ENCODE data around the gene CEP120.
"Not testable (repeated sequence)": the region's sequence is repeated elsewhere in the genome, so short reads cannot be mapped to it uniquely, and the experiment has no call there.

The CEP120 gene

DNA sequence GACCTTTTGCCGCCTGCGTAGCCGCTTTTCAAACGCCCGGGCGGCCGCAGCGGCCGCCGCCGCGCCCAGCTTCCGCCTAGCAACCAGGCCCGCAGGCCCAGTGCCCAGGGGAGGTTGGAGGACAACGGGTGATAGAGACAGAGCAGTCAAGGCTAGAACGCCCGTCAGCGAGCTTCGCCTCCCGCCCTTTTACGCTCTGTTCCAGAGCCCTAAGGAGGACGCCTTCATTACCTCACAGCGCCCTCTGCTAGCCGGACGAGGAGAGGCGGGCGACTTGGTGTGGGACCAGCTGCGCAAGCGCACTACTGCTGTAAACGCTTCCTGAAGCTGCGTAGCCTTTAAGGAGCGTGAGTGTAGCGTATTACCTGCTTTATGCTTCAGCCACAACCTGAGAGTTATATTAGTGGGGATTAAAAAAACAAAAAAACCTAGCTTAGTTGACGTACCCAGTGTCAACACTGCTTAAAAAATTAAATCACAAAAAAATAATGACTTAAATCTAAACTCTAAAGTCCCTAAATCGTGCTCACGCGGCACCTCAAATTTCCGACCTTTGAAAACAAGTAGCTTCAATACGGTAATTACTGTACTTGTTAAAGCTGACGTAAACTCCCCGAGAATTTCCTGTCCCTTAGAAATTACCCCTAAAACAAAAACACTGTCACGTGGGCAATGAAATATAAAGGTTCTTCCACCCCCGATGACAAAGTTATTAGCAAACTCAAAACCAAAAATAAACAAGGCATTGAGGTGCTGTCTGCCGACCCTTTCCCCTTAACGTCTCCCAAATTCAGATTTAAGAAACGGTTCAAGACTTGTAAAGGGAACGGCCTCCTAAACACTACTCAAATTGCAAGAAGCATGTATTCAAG lies at the start of gene CEP120:
CEP120 (minus strand) TSS at position 126 of the 872 bp plus-strand sequence. CDS start 405 bp downstream, outside the sequence.
- TF ChIP-seq, protein P1, sequence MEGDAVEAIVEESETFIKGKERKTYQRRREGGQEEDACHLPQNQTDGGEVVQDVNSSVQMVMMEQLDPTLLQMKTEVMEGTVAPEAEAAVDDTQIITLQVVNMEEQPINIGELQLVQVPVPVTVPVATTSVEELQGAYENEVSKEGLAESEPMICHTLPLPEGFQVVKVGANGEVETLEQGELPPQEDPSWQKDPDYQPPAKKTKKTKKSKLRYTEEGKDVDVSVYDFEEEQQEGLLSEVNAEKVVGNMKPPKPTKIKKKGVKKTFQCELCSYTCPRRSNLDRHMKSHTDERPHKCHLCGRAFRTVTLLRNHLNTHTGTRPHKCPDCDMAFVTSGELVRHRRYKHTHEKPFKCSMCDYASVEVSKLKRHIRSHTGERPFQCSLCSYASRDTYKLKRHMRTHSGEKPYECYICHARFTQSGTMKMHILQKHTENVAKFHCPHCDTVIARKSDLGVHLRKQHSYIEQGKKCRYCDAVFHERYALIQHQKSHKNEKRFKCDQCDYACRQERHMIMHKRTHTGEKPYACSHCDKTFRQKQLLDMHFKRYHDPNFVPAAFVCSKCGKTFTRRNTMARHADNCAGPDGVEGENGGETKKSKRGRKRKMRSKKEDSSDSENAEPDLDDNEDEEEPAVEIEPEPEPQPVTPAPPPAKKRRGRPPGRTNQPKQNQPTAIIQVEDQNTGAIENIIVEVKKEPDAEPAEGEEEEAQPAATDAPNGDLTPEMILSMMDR (conservative IDR thresholded peaks at IDR 0.05; ENCODE audit: control insufficient read depth, insufficient read depth, low read depth, low read length): peak; percentile 63
- peak; percentile 99 for DNase-seq (ENCODE audit: low read depth)
- H3K4me3 ChIP-seq (ENCODE audit: control insufficient read depth, low read depth, low read length): peak within 1 kb of the TSS; percentile 91

DNA sequence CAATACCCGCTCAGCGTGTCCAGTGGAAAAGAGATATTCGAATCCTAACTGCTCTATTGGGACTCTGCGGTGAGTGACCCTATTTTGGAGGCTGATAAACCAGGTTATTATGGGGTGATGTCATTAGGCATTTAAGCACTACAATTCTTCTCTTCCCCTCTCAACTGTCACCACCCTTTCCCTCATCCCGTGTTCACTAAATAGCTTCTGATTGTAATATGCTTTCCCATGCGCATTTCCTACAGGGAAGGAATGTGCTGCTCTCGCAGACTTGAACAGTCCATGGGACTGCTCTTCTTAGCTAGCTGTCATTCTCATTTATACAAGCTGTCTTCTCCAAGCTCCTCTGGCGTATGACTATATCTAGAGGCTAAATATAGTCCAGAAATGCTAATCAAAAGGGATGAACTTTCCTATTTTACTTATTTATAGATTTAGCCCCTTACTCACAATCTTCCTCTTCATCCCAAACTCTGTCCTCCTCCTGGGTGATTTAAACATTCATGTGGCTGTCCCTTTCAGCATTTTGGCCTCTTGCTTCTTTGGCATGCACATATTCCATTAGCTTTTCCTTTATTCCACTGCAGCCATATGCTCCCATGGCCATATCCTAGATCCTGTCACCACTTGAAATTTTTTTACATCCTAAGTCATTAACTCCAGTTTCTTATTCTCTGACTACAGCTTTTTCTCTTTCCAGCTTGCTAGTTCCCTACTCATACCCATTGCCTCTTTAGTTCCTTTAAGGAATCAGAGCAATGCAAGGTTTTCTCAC lies 49.1 kb upstream of the CEP120 start:
- H3K4me3 ChIP-seq (ENCODE audit: control insufficient read depth, low read depth, low read length): no peak overlapping the region
- TF ChIP-seq, protein P1 (conservative IDR thresholded peaks at IDR 0.05; ENCODE audit: control insufficient read depth, insufficient read depth, low read depth, low read length): no peak
- peak; percentile 48 for DNase-seq (ENCODE audit: low read depth)

DNA sequence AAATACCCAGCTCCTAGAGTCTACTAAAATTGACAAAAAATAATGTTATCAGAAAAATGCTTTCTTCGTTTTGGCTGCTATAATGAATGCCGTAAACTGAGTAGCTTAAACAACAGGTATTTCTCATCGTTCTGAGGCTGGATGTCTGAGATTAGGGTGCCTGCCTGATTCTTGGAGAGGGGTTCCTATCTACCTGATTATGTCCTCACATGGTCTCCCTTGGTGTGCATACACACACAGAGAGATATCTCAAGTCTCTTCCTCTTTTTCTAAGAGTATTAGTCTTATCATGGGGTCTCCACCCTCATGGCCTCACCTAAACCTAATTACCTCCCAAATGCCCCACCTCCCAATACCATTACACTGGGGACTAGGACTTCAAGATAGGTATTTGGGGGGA lies 48.2 kb upstream of the CEP120 start:
- H3K4me3 ChIP-seq (ENCODE audit: control insufficient read depth, low read depth, low read length): no peak overlapping the region
- TF ChIP-seq, protein P1 (conservative IDR thresholded peaks at IDR 0.05; ENCODE audit: control insufficient read depth, insufficient read depth, low read depth, low read length): no peak
- DNase-seq (ENCODE audit: low read depth): no peak

DNA sequence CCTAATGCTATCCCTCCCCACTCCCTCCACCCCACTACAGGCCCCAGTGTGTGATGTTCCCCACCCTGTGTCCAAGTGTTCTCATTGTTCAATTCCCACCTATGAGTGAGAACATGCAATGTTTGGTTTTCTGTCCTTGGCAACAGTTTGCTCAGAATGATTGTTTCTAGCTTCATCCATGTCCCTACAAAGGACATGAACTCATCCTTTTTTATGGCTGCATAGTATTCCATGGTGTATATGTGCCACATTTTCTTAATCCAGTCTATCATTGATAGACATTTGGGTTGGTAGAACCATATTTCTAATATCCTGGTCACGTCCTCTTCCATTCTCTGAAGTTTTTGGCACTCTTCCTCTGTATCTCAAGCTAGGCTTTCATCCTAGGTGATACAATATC lies 43.6 kb upstream of the CEP120 start:
- DNase-seq (ENCODE audit: low read depth); H3K4me3 ChIP-seq (ENCODE audit: control insufficient read depth, low read depth, low read length): not testable (repeated sequence)

DNA sequence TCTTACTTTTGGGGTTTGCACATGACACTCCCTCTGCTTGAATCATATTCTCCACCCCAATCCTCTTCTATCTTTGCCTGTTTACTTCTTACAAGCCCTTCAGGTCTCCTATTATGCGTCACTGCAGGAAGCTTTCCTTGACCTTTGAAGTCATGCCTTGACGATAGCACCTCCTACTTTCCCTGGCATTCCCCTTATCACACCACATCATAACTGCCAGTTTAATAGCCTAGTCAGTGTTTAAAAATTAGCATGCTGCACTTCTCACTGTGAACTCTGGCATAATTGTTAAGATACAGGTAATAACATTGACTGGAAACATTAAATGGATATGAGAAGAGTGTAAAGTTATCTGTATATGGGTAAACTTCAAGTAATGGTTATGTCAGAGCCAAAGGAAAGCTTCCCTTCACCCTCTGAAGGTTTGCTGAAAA lies 37.1 kb upstream of the CEP120 start:
- H3K4me3 ChIP-seq (ENCODE audit: control insufficient read depth, low read depth, low read length): no peak overlapping the region
- DNase-seq (ENCODE audit: low read depth): no peak
- TF ChIP-seq, protein P1 (conservative IDR thresholded peaks at IDR 0.05; ENCODE audit: control insufficient read depth, insufficient read depth, low read depth, low read length): no peak

DNA sequence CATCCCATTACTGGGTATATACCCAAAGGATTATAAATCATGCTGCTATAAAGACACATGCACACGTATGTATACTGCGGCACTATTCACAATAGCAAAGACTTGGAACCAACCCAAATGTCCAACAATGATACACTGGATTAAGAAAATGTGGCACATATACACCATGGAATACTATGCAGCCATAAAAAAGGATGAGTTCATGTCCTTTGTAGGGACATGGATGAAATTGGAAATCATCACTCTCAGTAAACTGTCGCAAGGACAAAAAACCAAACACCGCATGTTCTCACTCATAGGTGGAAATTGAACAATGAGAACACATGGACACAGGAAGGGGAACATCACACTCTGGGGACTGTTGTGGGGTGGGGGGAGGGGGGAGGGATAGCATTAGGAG lies 35.8 kb upstream of the CEP120 start:
- not testable (repeated sequence) for H3K4me3 ChIP-seq (ENCODE audit: control insufficient read depth, low read depth, low read length); DNase-seq (ENCODE audit: low read depth)

DNA sequence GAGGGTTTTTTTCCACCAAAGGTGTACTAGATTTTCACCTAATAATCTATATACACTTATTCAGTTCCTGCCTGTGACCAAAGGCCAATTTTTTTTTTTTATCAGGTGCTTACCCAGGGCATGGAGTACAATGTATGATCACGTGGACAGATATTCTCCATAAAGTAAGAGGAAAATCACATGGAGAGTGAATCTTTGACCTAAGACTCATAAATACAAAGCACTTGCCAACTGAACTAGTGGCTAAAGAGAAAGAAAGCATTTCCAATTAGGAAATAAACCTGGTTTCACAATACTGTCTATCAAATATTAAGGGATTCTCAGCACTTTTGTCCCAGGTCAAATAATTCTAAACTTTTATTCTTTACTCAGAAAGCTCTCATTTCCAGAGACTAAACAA lies 33.0 kb upstream of the CEP120 start:
- TF ChIP-seq, protein P1 (conservative IDR thresholded peaks at IDR 0.05; ENCODE audit: control insufficient read depth, insufficient read depth, low read depth, low read length): no peak
- DNase-seq (ENCODE audit: low read depth): no peak
- no peak overlapping the region for H3K4me3 ChIP-seq (ENCODE audit: control insufficient read depth, low read depth, low read length)
